ENCODE data around the gene ZNF620. TPM values are rescaled to one million over a fixed set of nuclear protein-coding genes. Genes with fewer than 3 reads are reported as not detected.
"Not testable (repeated sequence)": the region's sequence is repeated elsewhere in the genome, so short reads cannot be mapped to it uniquely, and the experiment has no call there.

The ZNF620 gene
- total RNA-seq: 1 to 10 TPM; 5.5 to 5.6 TPM

DNA sequence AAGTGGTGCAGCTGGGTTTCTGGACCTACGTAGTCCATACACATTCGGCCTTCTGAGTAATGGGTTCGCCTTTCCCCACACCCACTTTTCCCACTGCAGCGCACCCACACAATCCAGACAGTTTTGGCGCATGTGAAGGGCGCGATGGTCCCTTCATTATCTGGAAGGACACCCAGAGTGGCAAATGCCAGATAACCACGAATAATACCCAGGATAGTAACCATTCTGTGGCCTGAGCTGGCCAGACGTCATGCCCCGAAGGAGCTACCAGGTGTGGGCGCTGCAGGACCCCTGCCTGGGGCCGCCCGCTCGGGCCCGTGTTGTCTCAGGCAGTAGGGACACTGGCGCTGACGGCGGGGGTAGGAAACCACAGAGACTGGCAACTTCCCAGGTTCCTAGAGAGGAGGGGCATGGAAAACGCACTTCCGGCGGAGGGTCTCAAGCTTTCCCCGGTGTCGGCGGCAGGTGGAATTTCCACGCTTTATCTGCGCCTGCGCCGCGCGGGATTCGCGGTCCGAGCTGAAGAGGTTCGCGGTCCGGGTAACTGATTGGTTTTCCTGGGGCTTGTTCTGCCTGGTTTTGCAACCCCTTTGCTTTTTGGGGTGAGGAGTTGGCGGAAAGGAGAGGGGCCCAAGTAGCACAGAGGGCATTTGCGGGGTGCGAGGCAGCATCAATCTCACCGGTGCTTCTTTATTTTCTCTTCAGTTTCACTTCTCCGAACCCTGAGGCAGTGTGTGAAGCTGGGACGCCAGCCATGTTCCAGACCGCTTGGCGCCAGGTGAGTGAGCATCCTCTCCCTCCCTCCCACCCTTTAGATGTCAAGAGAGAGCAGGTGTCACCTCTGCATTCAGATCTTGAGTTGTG is at the start of gene ZNF620:
TSS of gene ZNF620 (plus strand) at position 441 of the 864 bp plus-strand sequence. CDS start at position 755, 314 bp downstream.
- POLR2A ChIA-PET: no interaction called here
- DNase-seq: peak; percentile 45
- H3K27me3 Mint-ChIP-seq: peaks cover 3% of the 10 kb centered on the region
- peaks cover 3% of the 10 kb centered on the region for H3K9me3 Mint-ChIP-seq
- H3K36me3 Mint-ChIP-seq (ENCODE audit: low read depth): peaks cover 25% of the 10 kb centered on the region
- CTCF ChIA-PET: interaction anchor here (0.6 to 2.1 kb wide), 7 partner anchors 8 to 915 kb away, joined by 3 to 10 read pairs (median 3); no protein-coding TSS in a partner anchor
- H3K4me1 Mint-ChIP-seq: peaks cover 39% of the 10 kb centered on the region
- H3K27ac Mint-ChIP-seq: peak within 1 kb of the TSS; percentile 96
- H3K4me3 Mint-ChIP-seq: peak within 1 kb of the TSS; percentile 93

DNA sequence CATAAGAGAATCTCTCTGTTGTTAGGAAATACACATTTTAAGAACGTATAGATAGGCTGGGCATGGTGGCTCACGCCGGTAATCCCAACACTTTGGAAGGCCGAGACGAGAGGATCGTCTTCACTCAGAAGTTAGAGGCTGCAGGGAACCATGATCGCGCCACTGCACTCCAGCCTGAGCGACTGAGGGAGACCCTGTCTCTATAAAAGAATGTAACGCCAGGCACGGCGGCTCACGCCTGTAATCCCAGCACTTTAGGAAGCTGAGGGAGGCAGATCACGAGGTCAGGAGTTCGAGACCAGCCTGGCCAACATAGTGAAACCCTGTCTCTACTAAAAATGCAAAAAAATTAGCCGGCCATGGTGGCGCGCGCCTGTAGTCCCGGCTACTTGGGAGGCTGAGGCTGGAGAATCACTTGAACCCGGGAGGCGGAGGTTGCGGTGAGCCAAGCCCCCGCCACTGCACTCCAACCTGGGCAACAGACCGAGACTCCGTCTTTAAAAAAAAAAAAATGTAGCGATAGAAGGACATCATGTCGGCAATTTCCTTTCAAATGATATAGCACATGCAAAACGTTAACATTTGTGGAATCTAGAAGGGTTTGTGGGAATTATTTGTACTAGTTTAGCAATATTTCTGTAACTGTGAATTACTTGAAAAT is 49.4 kb upstream of the ZNF620 start:
- CTCF ChIA-PET: no interaction called here
- DNase-seq: no peak
- POLR2A ChIA-PET: interaction anchor here (0.6 kb wide), 2 partner anchors 10 to 12 kb away, joined by 4 read pairs; no protein-coding TSS in a partner anchor
- Mint-ChIP-seq H3K27me3 (no peaks in the 10 kb centered on the region), H3K36me3 (ENCODE audit: low read depth) (peaks cover 29% of the 10 kb centered on the region), H3K4me3 (peak overlapping the region; percentile 83), H3K9me3 (no peaks in the 10 kb centered on the region), H3K4me1 (peaks cover 68% of the 10 kb centered on the region), H3K27ac (peak overlapping the region; percentile 92)

DNA sequence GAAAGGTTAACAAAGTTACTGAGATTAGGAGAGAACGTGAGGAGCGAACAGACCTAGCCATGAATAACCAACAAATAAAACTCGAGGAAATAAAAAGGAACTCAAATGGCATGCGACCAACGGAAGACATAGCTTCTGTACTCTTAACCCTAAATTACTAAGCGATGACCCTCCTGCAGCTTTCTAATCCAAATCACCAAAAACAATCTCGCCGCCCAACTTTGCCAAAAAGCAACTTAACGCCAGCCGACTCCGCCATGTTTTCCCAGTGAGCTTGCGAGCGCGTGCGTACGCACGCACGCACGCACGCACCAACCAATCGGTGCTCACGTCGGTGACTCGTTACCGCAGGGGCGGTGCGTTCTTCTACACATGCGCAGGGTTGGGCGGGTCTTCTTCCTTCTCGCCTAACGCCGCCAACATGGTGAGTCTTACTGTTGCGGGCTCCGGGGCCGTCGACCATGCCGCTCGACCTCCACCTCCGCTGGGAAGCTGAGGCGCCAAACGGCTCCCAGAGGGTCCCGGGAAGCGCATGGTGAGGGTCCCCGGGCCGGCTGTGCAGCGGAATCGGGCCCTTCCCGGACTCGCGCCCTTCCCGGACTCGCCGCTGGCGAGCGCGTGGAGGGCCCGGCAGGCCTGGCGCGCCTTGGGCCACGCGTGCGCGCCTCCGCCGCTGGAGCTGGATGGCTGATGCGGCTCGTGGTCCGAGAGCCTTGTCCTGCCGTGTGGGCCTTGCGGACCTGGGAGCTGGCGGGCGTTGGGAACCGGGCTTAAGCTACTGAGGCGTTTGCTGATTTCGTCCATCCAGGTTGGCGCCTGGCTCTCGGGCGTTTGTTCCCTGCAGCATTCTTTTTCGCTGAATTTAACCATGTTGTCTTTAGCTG is 48.7 kb upstream of the ZNF620 start, which contains the start of gene RPL14:
TSS of gene RPL14 (plus strand) at position 400 of the 884 bp plus-strand sequence. CDS start at position 533, 133 bp downstream.
- Mint-ChIP-seq H3K4me3 (peak within 1 kb of the TSS; percentile 83), H3K27me3 (no peaks in the 10 kb centered on the region), H3K9me3 (no peaks in the 10 kb centered on the region), H3K4me1 (peaks cover 66% of the 10 kb centered on the region), H3K27ac (peak within 1 kb of the TSS; percentile 92), H3K36me3 (ENCODE audit: low read depth) (peaks cover 34% of the 10 kb centered on the region)
- ChIA-PET POLR2A (interaction anchor here (0.6 kb wide), 2 partner anchors 9 to 11 kb away, joined by 4 read pairs; no protein-coding TSS in a partner anchor), CTCF (no interaction called here)
- peak; percentile 96 for DNase-seq

DNA sequence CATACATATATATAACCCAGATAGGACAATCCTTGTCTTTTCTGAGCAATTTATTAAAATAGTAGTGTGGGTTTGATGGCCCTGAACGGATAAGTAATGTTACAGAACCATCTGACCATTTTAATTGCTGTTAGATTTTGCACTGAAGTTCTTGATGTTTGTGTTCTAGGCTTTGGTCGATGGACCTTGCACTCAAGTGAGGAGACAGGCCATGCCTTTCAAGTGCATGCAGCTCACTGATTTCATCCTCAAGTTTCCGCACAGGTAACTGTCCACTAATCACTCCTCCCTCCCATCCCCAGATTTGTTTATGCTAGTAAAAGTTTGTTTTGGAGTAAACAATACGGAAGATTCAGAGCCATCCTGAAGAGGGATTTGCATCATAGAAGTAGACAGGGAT is 47.4 kb upstream of the ZNF620 start:
- H3K36me3 Mint-ChIP-seq (ENCODE audit: low read depth): peaks cover 45% of the 10 kb centered on the region
- no peaks in the 10 kb centered on the region for H3K27me3 Mint-ChIP-seq
- ChIA-PET POLR2A (interaction anchor here (0.6 kb wide), 1 partner anchor 79 kb away, joined by 3 read pairs; no protein-coding TSS in a partner anchor), CTCF (interaction anchor here (1.4 kb wide), 2 partner anchors 17 to 149 kb away, joined by 3 to 4 read pairs; no protein-coding TSS in a partner anchor)
- H3K9me3 Mint-ChIP-seq: no peaks in the 10 kb centered on the region
- H3K27ac Mint-ChIP-seq: peak overlapping the region; percentile 85
- H3K4me1 Mint-ChIP-seq: peaks cover 66% of the 10 kb centered on the region
- DNase-seq: no peak
- H3K4me3 Mint-ChIP-seq: peak overlapping the region; percentile 83

DNA sequence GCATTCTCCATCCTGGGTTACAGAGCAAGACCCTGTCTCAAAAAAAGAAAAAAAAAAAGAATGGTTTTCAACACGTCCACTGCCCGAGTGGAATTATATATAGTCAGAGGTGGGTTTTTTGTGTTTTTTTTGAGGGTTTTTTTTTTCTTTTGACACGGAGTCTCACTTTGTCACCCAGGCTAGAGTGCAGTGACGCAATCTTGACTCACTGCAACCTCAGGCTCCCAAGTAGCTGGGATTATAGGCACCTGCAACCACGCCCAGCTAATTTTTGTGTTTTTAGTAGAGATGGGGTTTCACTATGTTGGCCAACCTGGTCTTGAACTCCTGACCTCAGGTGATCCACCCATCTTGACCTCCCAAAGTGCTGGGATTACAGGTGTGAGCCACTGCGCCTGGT is 45.4 kb upstream of the ZNF620 start:
- H3K27me3 Mint-ChIP-seq, H3K9me3 Mint-ChIP-seq, CTCF ChIA-PET, H3K4me3 Mint-ChIP-seq, H3K27ac Mint-ChIP-seq, DNase-seq, POLR2A ChIA-PET: not testable (repeated sequence)
- Mint-ChIP-seq H3K4me1 (peaks cover 71% of the 10 kb centered on the region), H3K36me3 (ENCODE audit: low read depth) (peaks cover 63% of the 10 kb centered on the region)

DNA sequence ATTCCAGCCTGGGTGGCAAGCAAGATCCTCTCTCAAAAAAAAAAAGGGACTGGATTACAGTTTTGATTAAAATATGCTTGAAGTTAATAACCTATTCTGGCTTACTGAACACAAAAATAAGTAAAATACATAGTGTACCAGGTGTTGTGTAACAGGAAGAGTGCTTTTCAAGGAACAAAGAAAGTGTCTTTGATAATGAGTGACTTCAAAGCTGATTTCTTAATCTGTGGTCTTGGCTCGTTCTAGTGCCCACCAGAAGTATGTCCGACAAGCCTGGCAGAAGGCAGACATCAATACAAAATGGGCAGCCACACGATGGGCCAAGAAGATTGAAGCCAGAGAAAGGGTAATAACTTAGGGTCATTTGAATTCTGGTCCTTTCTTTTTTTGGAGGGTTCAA is 44.7 kb upstream of the ZNF620 start:
- peaks cover 69% of the 10 kb centered on the region for H3K4me1 Mint-ChIP-seq
- no peak overlapping the region for H3K27ac Mint-ChIP-seq
- DNase-seq: no peak
- peaks cover 67% of the 10 kb centered on the region for H3K36me3 Mint-ChIP-seq (ENCODE audit: low read depth)
- no peak overlapping the region for H3K4me3 Mint-ChIP-seq
- CTCF ChIA-PET: interaction anchor here (1.2 kb wide), 1 partner anchor 21 kb away, joined by 3 read pairs; no protein-coding TSS in a partner anchor
- H3K27me3 Mint-ChIP-seq: no peaks in the 10 kb centered on the region
- H3K9me3 Mint-ChIP-seq: no peaks in the 10 kb centered on the region
- POLR2A ChIA-PET: no interaction called here

DNA sequence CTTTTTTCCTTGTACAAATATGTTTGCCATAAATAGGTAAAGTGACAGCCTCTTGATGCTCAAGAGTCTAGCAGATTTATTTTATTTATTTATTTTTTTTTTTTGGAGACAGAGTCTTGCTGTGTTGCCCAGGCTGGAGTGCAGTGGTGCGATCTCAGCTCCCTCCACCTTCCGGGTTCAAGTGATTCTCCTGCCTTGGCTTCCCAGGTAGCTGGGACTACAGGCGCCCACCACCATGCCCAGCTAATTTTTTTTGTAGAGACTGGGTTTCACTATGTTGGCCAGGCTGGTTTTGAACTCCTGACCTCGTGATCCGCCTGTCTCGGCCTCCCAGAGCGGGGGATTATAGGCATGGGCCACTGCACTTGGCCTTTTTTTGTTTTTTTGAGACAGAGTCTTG is 43.0 kb upstream of the ZNF620 start:
- POLR2A ChIA-PET, H3K27ac Mint-ChIP-seq, H3K4me3 Mint-ChIP-seq, H3K27me3 Mint-ChIP-seq, DNase-seq, H3K9me3 Mint-ChIP-seq: not testable (repeated sequence)
- H3K4me1 Mint-ChIP-seq: peaks cover 66% of the 10 kb centered on the region
- CTCF ChIA-PET: interaction anchor here (1.7 kb wide), 1 partner anchor 31 kb away, joined by 5 read pairs; no protein-coding TSS in a partner anchor
- H3K36me3 Mint-ChIP-seq (ENCODE audit: low read depth): peaks cover 71% of the 10 kb centered on the region

DNA sequence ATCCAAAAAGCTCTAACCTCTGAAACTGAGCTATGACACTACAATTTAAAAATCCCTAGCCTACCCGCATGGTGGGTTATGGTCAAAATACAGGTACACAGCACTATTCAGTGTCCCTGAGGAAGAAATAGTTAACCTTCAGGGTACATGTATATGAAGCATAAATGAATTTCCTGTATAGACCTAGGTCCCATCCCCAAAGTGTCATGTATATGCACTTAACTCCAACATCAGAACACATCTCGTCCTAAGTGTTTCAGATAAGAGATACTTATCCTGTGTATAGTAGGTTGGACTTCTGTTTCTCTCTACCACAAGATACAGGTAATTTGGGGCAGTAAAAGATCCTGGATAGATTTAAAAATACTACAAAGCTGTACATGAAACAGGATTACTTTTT is 42.3 kb upstream of the ZNF620 start:
- DNase-seq: no peak
- H3K4me3 Mint-ChIP-seq: no peak overlapping the region
- CTCF ChIA-PET: interaction anchor here (1.4 to 1.7 kb wide), 2 partner anchors 10 to 30 kb away, joined by 3 to 5 read pairs; no protein-coding TSS in a partner anchor
- peaks cover 68% of the 10 kb centered on the region for H3K36me3 Mint-ChIP-seq (ENCODE audit: low read depth)
- H3K9me3 Mint-ChIP-seq: no peaks in the 10 kb centered on the region
- H3K27me3 Mint-ChIP-seq: no peaks in the 10 kb centered on the region
- peak overlapping the region; percentile 57 for H3K27ac Mint-ChIP-seq
- POLR2A ChIA-PET: no interaction called here
- H3K4me1 Mint-ChIP-seq: peaks cover 59% of the 10 kb centered on the region

DNA sequence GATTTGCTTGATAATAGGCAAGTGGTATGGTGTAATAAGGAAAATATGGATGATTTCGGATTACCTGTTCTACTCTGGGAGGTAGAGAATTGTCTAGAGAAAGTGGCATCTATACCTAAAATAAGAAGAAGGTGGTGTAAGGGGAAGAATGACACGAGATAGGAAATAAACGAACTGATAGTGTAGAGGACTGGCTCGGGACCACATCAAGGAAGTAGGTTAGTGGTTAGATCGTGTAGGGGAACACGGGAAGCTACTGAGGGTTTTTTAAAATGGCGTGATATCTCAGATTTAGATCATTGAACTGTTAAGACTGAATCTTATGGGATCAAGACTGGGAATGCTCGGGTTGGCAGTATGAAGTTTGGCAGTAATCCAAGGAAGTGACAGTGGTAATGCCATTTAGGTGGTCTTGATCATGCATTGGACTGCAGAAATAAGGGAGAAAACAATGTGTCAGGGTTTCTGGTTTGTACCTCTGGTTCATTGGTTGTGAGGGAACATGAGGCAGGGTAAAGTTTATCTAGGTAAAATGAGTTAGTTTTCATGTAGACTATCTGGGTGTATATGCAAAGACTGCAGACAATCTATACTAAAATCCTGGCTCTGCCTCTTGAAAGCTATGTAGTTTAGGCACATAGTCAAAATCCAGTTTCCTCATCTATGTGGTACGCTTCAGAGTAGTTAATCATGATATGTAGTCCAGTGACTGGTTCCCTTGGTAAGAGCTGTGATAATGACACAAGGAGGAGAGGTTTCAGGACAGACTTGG is 41.3 kb upstream of the ZNF620 start:
- ChIA-PET CTCF (interaction anchor here (0.6 to 1.7 kb wide), 3 partner anchors 10 to 19 kb away, joined by 3 to 10 read pairs (median 4); no protein-coding TSS in a partner anchor), POLR2A (no interaction called here)
- peak; percentile 66 for DNase-seq
- no peaks in the 10 kb centered on the region for H3K27me3 Mint-ChIP-seq
- peaks cover 50% of the 10 kb centered on the region for H3K4me1 Mint-ChIP-seq
- H3K27ac Mint-ChIP-seq: peak overlapping the region; percentile 65
- no peaks in the 10 kb centered on the region for H3K9me3 Mint-ChIP-seq
- peaks cover 60% of the 10 kb centered on the region for H3K36me3 Mint-ChIP-seq (ENCODE audit: low read depth)
- peak overlapping the region; percentile 4 for H3K4me3 Mint-ChIP-seq

DNA sequence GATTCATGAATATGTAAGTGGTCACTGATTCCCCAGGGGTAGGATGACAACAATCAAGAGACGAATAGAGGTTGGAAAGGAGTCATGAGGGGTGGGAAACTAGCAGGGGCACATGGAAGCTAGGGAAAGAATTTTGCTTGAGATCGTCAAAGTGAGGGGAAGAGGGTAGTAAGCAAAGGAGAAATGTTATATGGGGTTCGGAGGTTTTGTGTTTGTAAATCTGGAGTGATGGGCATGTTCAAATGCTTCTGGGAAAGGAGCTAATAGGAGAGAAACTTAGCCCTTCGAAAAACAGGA is 40.8 kb upstream of the ZNF620 start:
- Mint-ChIP-seq H3K4me1 (peaks cover 48% of the 10 kb centered on the region), H3K27me3 (no peaks in the 10 kb centered on the region), H3K36me3 (ENCODE audit: low read depth) (peaks cover 60% of the 10 kb centered on the region), H3K4me3 (no peak overlapping the region), H3K9me3 (no peaks in the 10 kb centered on the region), H3K27ac (no peak overlapping the region)
- CTCF ChIA-PET: interaction anchor here (1.3 to 1.7 kb wide), 2 partner anchors 13 to 18 kb away, joined by 3 to 10 read pairs; no protein-coding TSS in a partner anchor
- no peak for DNase-seq
- POLR2A ChIA-PET: no interaction called here

DNA sequence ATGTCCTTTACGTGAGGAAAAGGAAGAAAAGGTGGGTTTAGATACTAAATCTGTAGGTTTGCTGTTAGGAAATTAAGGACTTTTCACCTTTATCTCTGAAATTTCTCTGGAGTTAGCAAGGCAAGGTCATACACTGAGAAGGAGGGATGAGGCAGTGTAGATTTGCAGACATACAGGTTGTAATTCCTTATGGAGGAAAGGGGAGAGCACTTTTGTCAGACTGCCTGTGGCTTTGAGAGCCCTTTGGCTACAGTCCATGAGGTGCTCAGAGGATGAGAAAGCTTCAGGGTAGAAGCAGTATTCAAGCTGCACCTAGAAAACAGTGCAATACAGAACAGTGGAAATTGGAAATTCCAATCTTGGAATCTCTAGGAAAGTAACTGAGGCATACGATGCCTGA is 40.4 kb upstream of the ZNF620 start:
- no peaks in the 10 kb centered on the region for H3K27me3 Mint-ChIP-seq
- H3K9me3 Mint-ChIP-seq: no peaks in the 10 kb centered on the region
- peaks cover 46% of the 10 kb centered on the region for H3K4me1 Mint-ChIP-seq
- ChIA-PET POLR2A (no interaction called here), CTCF (interaction anchor here (1.3 to 1.7 kb wide), 2 partner anchors 13 to 18 kb away, joined by 3 to 10 read pairs; no protein-coding TSS in a partner anchor)
- peaks cover 56% of the 10 kb centered on the region for H3K36me3 Mint-ChIP-seq (ENCODE audit: low read depth)
- H3K4me3 Mint-ChIP-seq: no peak overlapping the region
- no peak for DNase-seq
- H3K27ac Mint-ChIP-seq: no peak overlapping the region

Data from activated CD4-positive, alpha-beta T cell treated with anti-CD3 and anti-CD28 coated beads, Interleukin-2, amount 10 ng/mL, durations not matched to agents 7 days and 5 days (primary cell).